Neural progenitor cell (in vitro differentiated cells): ENCODE measurements around the gene TACR1.

Experiments used
- EZH2 ChIP-seq: fragments of 200-600 bp; sonication (generic); IDR thresholded peaks from 2 replicates; pipeline ENCODE4 v1.6.1; 2017; ENCODE audit warnings: antibody characterized with exemption, mild to moderate bottlenecking, moderate library complexity
- EZH2phosphoT487 ChIP-seq: fragments of 200-600 bp; sonication (generic); IDR thresholded peaks from 2 replicates; pipeline ENCODE4 v1.6.1; 2017; ENCODE audit warnings: antibody characterized with exemption

DNA sequence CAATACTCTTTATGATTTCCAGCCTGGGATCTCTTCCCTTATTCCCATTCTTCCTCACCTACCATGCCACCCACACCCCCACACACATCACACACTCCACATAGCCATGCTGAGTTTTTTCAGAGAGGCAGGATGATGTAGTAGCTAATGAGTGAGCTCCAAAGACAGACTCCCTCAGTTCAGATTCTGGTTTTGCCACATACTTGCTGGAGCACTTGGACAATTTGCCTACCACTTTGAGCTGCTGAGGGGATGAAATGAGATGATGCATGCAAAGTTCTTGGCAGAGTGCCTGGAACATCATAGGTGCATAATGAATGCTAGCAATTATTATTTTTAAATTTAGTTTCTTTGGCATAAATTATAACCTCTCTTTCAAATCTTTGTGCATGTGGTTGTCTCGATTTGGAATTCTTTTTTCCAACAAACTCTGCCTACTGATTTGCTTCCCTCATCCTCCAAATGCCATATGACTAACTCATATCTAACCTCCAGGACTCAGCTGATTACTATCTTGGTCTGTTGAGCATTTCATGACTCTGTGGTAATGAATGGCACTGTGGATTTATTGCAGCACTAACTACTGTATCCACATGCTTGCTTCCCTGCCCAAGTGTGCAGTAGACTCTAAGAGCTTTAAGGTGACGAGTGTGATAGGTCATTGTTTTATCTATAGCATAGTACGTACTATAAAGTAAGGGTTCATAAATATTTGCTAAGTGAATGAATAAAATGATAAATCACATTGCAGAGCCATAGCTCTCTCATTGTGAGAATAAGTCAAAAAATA, 99.1 kb downstream of the TACR1 start:
- TF ChIP-seq EZH2phosphoT487 (no peak), EZH2 (no peak)
